ENCODE results near the gene ATL3.
"Not testable (repeated sequence)": the region's sequence is repeated elsewhere in the genome, so short reads cannot be mapped to it uniquely, and the experiment has no call there.

ATL3 gene

GRCh38 chr11:63623513-63624140 lies 47.5 kb downstream of the ATL3 start:
- DNase-seq (ENCODE audit: low read depth, low spot score): no peak

GRCh38 chr11:63622323-63622722 lies 48.9 kb downstream of the ATL3 start:
- DNase-seq (ENCODE audit: low read depth, low spot score): no peak

GRCh38 chr11:63621071-63621470 lies 50.1 kb downstream of the ATL3 start:
- no peak for DNase-seq (ENCODE audit: low read depth, low spot score)

GRCh38 chr11:63619967-63620366 lies 51.2 kb downstream of the ATL3 start:
- no peak for DNase-seq (ENCODE audit: low read depth, low spot score)

- DNase-seq (ENCODE audit: low read depth, low spot score): not testable (repeated sequence)
Measured at GRCh38 chr11:63617686-63618085, 53.5 kb downstream of the ATL3 start.

GRCh38 chr11:63616953-63617352 lies 54.2 kb downstream of the ATL3 start:
- no peak for DNase-seq (ENCODE audit: low read depth, low spot score)

- no peak for DNase-seq (ENCODE audit: low read depth, low spot score)
Measured at GRCh38 chr11:63614136-63614671, 57.0 kb downstream of the ATL3 start, which contains the start of gene PLAAT3. Gene PLAAT3 (minus strand): TSS chr11:63614433. CDS start chr11:63614014, 419 bp downstream.

GRCh38 chr11:63613517-63614135 lies 57.5 kb downstream of the ATL3 start:
- DNase-seq (ENCODE audit: low read depth, low spot score): no peak

- no peak for DNase-seq (ENCODE audit: low read depth, low spot score)
Measured at GRCh38 chr11:63612181-63612580, 59.0 kb downstream of the ATL3 start.

GRCh38 chr11:63611395-63611747 lies 59.8 kb downstream of the ATL3 start:
- no peak for DNase-seq (ENCODE audit: low read depth, low spot score)

- peak; percentile 42 for DNase-seq (ENCODE audit: low read depth, low spot score)
Measured at GRCh38 chr11:63610604-63611394, 60.4 kb downstream of the ATL3 start.

- DNase-seq (ENCODE audit: low read depth, low spot score): no peak
Measured at GRCh38 chr11:63609971-63610580, 61.1 kb downstream of the ATL3 start.

GRCh38 chr11:63609536-63609935 lies 61.6 kb downstream of the ATL3 start:
- DNase-seq (ENCODE audit: low read depth, low spot score): no peak

GRCh38 chr11:63608353-63609345 lies 62.5 kb downstream of the ATL3 start:
- no peak for DNase-seq (ENCODE audit: low read depth, low spot score)

- no peak for DNase-seq (ENCODE audit: low read depth, low spot score)
Measured at GRCh38 chr11:63603180-63603518, 68.0 kb downstream of the ATL3 start.

GRCh38 chr11:63602290-63603179 lies 68.6 kb downstream of the ATL3 start:
- DNase-seq (ENCODE audit: low read depth, low spot score): not testable (repeated sequence)

- no peak for DNase-seq (ENCODE audit: low read depth, low spot score)
Measured at GRCh38 chr11:63599211-63600122, 71.7 kb downstream of the ATL3 start.

- DNase-seq (ENCODE audit: low read depth, low spot score): no peak
Measured at GRCh38 chr11:63598556-63598955, 72.6 kb downstream of the ATL3 start.

- no peak for DNase-seq (ENCODE audit: low read depth, low spot score)
Measured at GRCh38 chr11:63595296-63595695, 75.9 kb downstream of the ATL3 start.

All from brain pericyte (primary cell).